Measurements from ENCODE around the gene RBL2. TPM values are rescaled to one million over a fixed set of nuclear protein-coding genes. Genes with fewer than 3 reads are reported as not detected.
A peak's percentile ranks its signal among the peaks of the same experiment; 100 is the strongest.

Gene RBL2
- total and polyA plus RNA-seq, 2 donors (not counting 1 experiment from before 2014, with no cell fraction given): 70.7 to 171 TPM

DNA sequence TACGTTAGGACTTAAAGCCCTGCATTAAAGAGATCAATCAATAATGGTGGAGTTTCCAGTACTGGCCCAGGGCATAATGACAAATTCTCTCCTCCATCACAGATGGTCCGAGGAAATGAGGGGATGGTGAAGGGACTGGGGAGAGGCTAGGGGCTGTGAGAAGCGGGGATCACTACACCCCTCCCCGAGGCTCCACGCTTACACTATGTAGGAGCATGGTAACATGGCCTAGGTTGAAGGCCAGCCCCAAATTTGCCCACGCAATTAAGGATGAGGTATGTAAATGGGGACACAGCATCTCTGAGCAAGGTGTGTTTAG lies 76.8 kb downstream of the RBL2 start:
- H2AFZ ChIP-seq (ENCODE audit: insufficient read depth, low read depth, low read length, poor library complexity, severe bottlenecking): no peak overlapping the region
- Mint-ChIP-seq H3K27ac (peak overlapping the region; percentile 63), H3K4me3 (no peak overlapping the region)

GRCh38 chr16:53511403-53512280 lies 77.4 kb downstream of the RBL2 start:
- H3K4me3 Mint-ChIP-seq: no peak overlapping the region
- H3K4me1 ChIP-seq (ENCODE audit: control insufficient read depth in 2 of 2, insufficient read depth in 2 of 2, low read length in 2 of 2): peaks cover 10 to 17% of the 10 kb centered on the region in 2 donors

More for the DNA sequence above, 76.8 kb downstream of the RBL2 start:
- Histone ChIP-seq H4K20me1 (ENCODE audit: control insufficient read depth, insufficient read depth, low read length, poor library complexity, severe bottlenecking) (no peaks in the 10 kb centered on the region), H3K27me3 (replicated peaks in 1 of 4; ENCODE audit: control extremely low read depth in 1 of 4, control insufficient read depth in 3 of 4, insufficient read depth in 4 of 4, low read length in 3 of 4) (no peaks in the 10 kb centered on the region), H3K27ac (ENCODE audit: low read length in 2 of 2) (no peak overlapping the region), H3K4me2 (replicated peaks; ENCODE audit: low read depth, low read length, poor library complexity, severe bottlenecking) (no peak overlapping the region), H3K4me1 (ENCODE audit: control insufficient read depth in 2 of 2, insufficient read depth in 2 of 2, low read length in 2 of 2) (peaks cover 10 to 13% of the 10 kb centered on the region in 2 donors), H3K9me3 (ENCODE audit: control extremely low read depth in 1 of 3, control insufficient read depth in 2 of 3, insufficient read depth in 1 of 3, low read length in 2 of 3) (peaks cover 0 to 9% (median 5%) of the 10 kb centered on the region in 3 donors), H3K4me3 (ENCODE audit: control extremely low read depth in 1 of 5, extremely low read depth in 1 of 5, insufficient read depth in 1 of 5, low read depth in 2 of 5, low read length in 4 of 5) (no peak overlapping the region), H3K36me3 (replicated peaks in 1 of 2; ENCODE audit: control extremely low read depth in 1 of 2, control insufficient read depth in 1 of 2, extremely low read depth in 1 of 2, insufficient read depth in 2 of 2, low read length in 1 of 2) (no peaks in the 10 kb centered on the region), H3K9ac (ENCODE audit: low read length) (no peak overlapping the region), H3K79me2 (ENCODE audit: control insufficient read depth, insufficient read depth, low read length) (no peaks in the 10 kb centered on the region)
- intact Hi-C loops (cut with micrococcal nuclease): loop anchor here (2.0 kb wide), 1 partner anchor 380 kb away; no protein-coding TSS in a partner anchor
- no peak for DNase-seq
- TF ChIP-seq EZH2 (IDR thresholded peaks at IDR 0.05; ENCODE audit: borderline replicate concordance, insufficient read depth, low read depth, low read length, poor library complexity, severe bottlenecking): no peak
- TF ChIP-seq, protein P1, sequence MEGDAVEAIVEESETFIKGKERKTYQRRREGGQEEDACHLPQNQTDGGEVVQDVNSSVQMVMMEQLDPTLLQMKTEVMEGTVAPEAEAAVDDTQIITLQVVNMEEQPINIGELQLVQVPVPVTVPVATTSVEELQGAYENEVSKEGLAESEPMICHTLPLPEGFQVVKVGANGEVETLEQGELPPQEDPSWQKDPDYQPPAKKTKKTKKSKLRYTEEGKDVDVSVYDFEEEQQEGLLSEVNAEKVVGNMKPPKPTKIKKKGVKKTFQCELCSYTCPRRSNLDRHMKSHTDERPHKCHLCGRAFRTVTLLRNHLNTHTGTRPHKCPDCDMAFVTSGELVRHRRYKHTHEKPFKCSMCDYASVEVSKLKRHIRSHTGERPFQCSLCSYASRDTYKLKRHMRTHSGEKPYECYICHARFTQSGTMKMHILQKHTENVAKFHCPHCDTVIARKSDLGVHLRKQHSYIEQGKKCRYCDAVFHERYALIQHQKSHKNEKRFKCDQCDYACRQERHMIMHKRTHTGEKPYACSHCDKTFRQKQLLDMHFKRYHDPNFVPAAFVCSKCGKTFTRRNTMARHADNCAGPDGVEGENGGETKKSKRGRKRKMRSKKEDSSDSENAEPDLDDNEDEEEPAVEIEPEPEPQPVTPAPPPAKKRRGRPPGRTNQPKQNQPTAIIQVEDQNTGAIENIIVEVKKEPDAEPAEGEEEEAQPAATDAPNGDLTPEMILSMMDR (IDR thresholded peaks at IDR 0.05): no peak
- no peak for ATAC-seq (ENCODE audit: low read depth)
- Mint-ChIP-seq H3K9me3 (ENCODE audit: insufficient read depth) (no peaks in the 10 kb centered on the region), H3K27me3 (no peaks in the 10 kb centered on the region), H3K4me1 (peaks cover 22% of the 10 kb centered on the region)
- ChIA-PET POLR2A (no interaction called here), CTCF (no interaction called here)
- 80% methylated on average over 1 of the region's 6 CpGs for WGBS (ENCODE audit: insufficient coverage)

More at GRCh38 chr16:53511403-53512280, 77.4 kb downstream of the RBL2 start:
- Histone ChIP-seq H4K20me1 (ENCODE audit: control insufficient read depth, insufficient read depth, low read length, poor library complexity, severe bottlenecking) (no peaks in the 10 kb centered on the region), H3K27me3 (replicated peaks in 1 of 4; ENCODE audit: control extremely low read depth in 1 of 4, control insufficient read depth in 3 of 4, insufficient read depth in 4 of 4, low read length in 3 of 4) (no peaks in the 10 kb centered on the region), H3K27ac (ENCODE audit: low read length in 2 of 2) (no peak overlapping the region), H3K79me2 (ENCODE audit: control insufficient read depth, insufficient read depth, low read length) (no peaks in the 10 kb centered on the region), H3K36me3 (replicated peaks in 1 of 2; ENCODE audit: control extremely low read depth in 1 of 2, control insufficient read depth in 1 of 2, extremely low read depth in 1 of 2, insufficient read depth in 2 of 2, low read length in 1 of 2) (no peaks in the 10 kb centered on the region), H3K4me2 (replicated peaks; ENCODE audit: low read depth, low read length, poor library complexity, severe bottlenecking) (no peak overlapping the region), H2AFZ (ENCODE audit: insufficient read depth, low read depth, low read length, poor library complexity, severe bottlenecking) (no peak overlapping the region), H3K4me3 (ENCODE audit: control extremely low read depth in 1 of 5, extremely low read depth in 1 of 5, insufficient read depth in 1 of 5, low read depth in 2 of 5, low read length in 4 of 5) (no peak overlapping the region), H3K9ac (ENCODE audit: low read length) (no peak overlapping the region), H3K9me3 (ENCODE audit: control extremely low read depth in 1 of 3, control insufficient read depth in 2 of 3, insufficient read depth in 1 of 3, low read length in 2 of 3) (peaks cover 0 to 9% (median 5%) of the 10 kb centered on the region in 3 donors)
- ChIA-PET POLR2A (no interaction called here), CTCF (interaction anchor here (0.7 to 1.4 kb wide), 2 partner anchors 52 to 76 kb away, joined by 3 to 4 read pairs; no protein-coding TSS in a partner anchor)
- 100% methylated on average over 6 of the region's 12 CpGs for WGBS (ENCODE audit: insufficient coverage)
- no peaks in the 10 kb centered on the region for H3K27me3 Mint-ChIP-seq
- H3K27ac Mint-ChIP-seq: peak overlapping the region; percentile 10
- no peaks in the 10 kb centered on the region for H3K9me3 Mint-ChIP-seq (ENCODE audit: insufficient read depth)
- intact Hi-C loops (cut with micrococcal nuclease): loop anchor here (2.0 kb wide), 1 partner anchor 381 kb away; no protein-coding TSS in a partner anchor
- DNase-seq (no peak), ATAC-seq (ENCODE audit: low read depth) (no peak)
- TF ChIP-seq, protein P1 (IDR thresholded peaks at IDR 0.05): no peak
- no peak for TF ChIP-seq EZH2 (IDR thresholded peaks at IDR 0.05; ENCODE audit: borderline replicate concordance, insufficient read depth, low read depth, low read length, poor library complexity, severe bottlenecking)
- peaks cover 25% of the 10 kb centered on the region for H3K4me1 Mint-ChIP-seq

All from B cell (primary cell).